A549 treated with AZD9567 at 1 μM for 4 hours (cell line): ENCODE data around the gene MATN1. TPM values are rescaled to one million over a fixed set of nuclear protein-coding genes. Genes with fewer than 3 reads are reported as not detected.

Source experiments
- total RNA-seq: library from RNA; stranded (reverse); fragments of 200-300 nt; extraction: Qiagen RNA extraction; gene quantifications from 5 replicates; pipeline ENCODE4 v1.2.3, GENCODE V29; 2022; ENCODE audit not compliant: insufficient read depth

Gene MATN1, protein sequence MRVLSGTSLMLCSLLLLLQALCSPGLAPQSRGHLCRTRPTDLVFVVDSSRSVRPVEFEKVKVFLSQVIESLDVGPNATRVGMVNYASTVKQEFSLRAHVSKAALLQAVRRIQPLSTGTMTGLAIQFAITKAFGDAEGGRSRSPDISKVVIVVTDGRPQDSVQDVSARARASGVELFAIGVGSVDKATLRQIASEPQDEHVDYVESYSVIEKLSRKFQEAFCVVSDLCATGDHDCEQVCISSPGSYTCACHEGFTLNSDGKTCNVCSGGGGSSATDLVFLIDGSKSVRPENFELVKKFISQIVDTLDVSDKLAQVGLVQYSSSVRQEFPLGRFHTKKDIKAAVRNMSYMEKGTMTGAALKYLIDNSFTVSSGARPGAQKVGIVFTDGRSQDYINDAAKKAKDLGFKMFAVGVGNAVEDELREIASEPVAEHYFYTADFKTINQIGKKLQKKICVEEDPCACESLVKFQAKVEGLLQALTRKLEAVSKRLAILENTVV
- 0.03 to 0.17 TPM (median 0.09 TPM) in 4 of 5 replicates, not detected in the other for total RNA-seq

GRCh38 chr1:30723331-30723755 is at the start of gene MATN1:
TSS of gene MATN1 (minus strand) at chr1:30723585. CDS start at chr1:30723551, 34 bp downstream.

GRCh38 chr1:30757352-30758120 is 34.2 kb upstream of the MATN1 start, which contains the start of gene LAPTM5:
TSS of gene LAPTM5 (minus strand) at chr1:30757774. CDS start at chr1:30757745, 29 bp downstream.

Other genes starting within 250 kb of the MATN1 start
- 0.11 to 0.22 TPM (median 0.18 TPM) in 4 of 5 replicates, not detected in the other for gene LAPTM5, start 34.2 kb upstream of the MATN1 start, total RNA-seq
- gene SDC3, start 185.2 kb upstream of the MATN1 start, total RNA-seq = 8.9 to 13.2 TPM (median 10.4 TPM) in 5 replicates